Heart right ventricle (tissue), 16 donors: ENCODE data around the gene CCDC43. TPM values are rescaled to one million over a fixed set of nuclear protein-coding genes. Genes with fewer than 3 reads are reported as not detected.
"Not testable (repeated sequence)": the region's sequence is repeated elsewhere in the genome, so short reads cannot be mapped to it uniquely, and the experiment has no call there.

ENCODE experiments used
- ATAC-seq, 8 donors: fragments of 200-7000 bp; cut with Tn5 transposase; one replicate each; pipeline ENCODE4 v1.9.1; 2020; ENCODE audit warnings: mild to moderate bottlenecking in 8 of 8, moderate library complexity in 8 of 8, moderate number of reproducible peaks in 1 of 8
- DNase-seq, 2 donors: peaks; one replicate each; pipeline ENCODE4 v3.0.0-alpha.2; 2020
- H3K27ac ChIP-seq, 10 donors: fragments of 200-600 bp; sonication (generic) in 2 of 10; one replicate each; pipeline versions ENCODE4 v1.5.0 to v1.8.0; 2020 to 2022; ENCODE audit warnings: mild to moderate bottlenecking in 3 of 10
- H3K27me3 ChIP-seq, 7 donors: fragments of 200-600 bp; one replicate each; pipeline ENCODE4 v1.8.0; 2021 to 2022; ENCODE audit warnings: mild to moderate bottlenecking in 2 of 7
- H3K36me3 ChIP-seq, 9 donors: fragments of 200-600 bp; sonication (generic) in 1 of 9; one replicate each; pipeline versions ENCODE4 v1.5.0 to v1.8.0; 2020 to 2022; ENCODE audit warnings: mild to moderate bottlenecking in 2 of 9
- H3K4me1 ChIP-seq, 9 donors: fragments of 200-600 bp; sonication (generic) in 1 of 9; one replicate each; pipeline versions ENCODE4 v1.5.0 to v1.8.0; 2020 to 2022; ENCODE audit warnings: mild to moderate bottlenecking in 4 of 9
- H3K4me3 ChIP-seq, 10 donors: fragments of 200-600 bp; sonication (generic) in 2 of 10; one replicate each; pipeline versions ENCODE4 v1.5.0 to v1.8.0; 2020 to 2022; ENCODE audit warnings: mild to moderate bottlenecking in 7 of 10, moderate library complexity in 2 of 10
- H3K9me3 ChIP-seq, 11 donors: fragments of 200-600 bp in 10 of 11; sonication (generic) in 2 of 11; one replicate each; pipeline versions ENCODE4 v1.5.0 to v1.8.0; 2013 to 2022; ENCODE audit warnings: mild to moderate bottlenecking in 2 of 11, control low read depth in 1 of 11, moderate library complexity in 1 of 11
- WGBS, 2 donors: extraction: QIAGEN DNeasy Blood & Tissue Kit; methylation state at CpG; one replicate each; pipeline ENCODE4 v1.1.7; 2013; ENCODE audit warnings: inconsistent platforms in 1 of 2; 5-methylcytosine and 5-hydroxymethylcytosine counted together
- intact Hi-C, 10 donors: fragments of 100-400 bp; cut with DNase I; formaldehyde crosslinking; loops; one replicate each; pipeline versions ENCODE4 v1.11.1 to v1.14.2; 2022
- polyA plus RNA-seq, 2 donors: library from polyadenylated mRNA; stranded (reverse); fragments of 200-250 nt; gene quantifications; one replicate each; pipeline ENCODE4 v1.2.3, GENCODE V29; 2013
- total RNA-seq, 10 donors: library from RNA; stranded (reverse); fragmentation: NEBNext Ultra II Directional in 3 of 10; extraction: Animal tissue kit (Norgen Biotek cat#: 25700) in 3 of 10; gene quantifications; one replicate each; pipeline versions ENCODE4 v1.2.1 to v1.2.4, GENCODE V29; 2021 to 2023
- TF ChIP-seq, protein P1 (sequence below), 9 donors: fragments of 200-600 bp; sonication (generic) in 2 of 9; IDR thresholded peaks; one replicate each; pipeline versions ENCODE4 v1.5.0 to v1.8.0; 2021 to 2022; ENCODE audit warnings: antibody characterized with exemption in 9 of 9, mild to moderate bottlenecking in 5 of 9, moderate library complexity in 1 of 9
- donor health status: Arrhythmogenic right ventricular cardiomyopathy.
- donor health status: ischemic (EF 13 %, LVEDD 7.1; RV severe dilation, severe dysfunction).
- donor health status: healthy with polysubstance abuse.
- donor health status: DM: no; HTN: yes; CAD: no.
- donor health status: DM: no; HTN: no; CAD: no.
- donor health status: ischemic (EF 25% LVEDD 6.9; RV normal size, moderate dysfunction).
- donor health status: ischemic (EF 25% LVEDD 5.7; RV mildly dilated, moderate dysfunction).
- donor health status: healthy.
- donor health status: DM: yes; HTN: yes; CAD: no.
- donor health status: Ischemic cardiomyopathy.
- donor health status: ischemic (EF 35%, LVEDD 5.7; RV mildly dilated, moderate dysfunction).
- donor health status: nonischemic (EF 11% LVEDD 7.7; RV severe dilation, severe dysfunction).
- donor health status: DM: yes; HTN: yes; CAD: no.
- donor health status: PGD.
- donor health status: ischemic (EF 29% LVEDD 5.4; RV normal size, mild dysfunction).
- donor health status: nonischemic (EF 23%, LVEDD 6.1; RV moderate dilation, normal function).

The CCDC43 gene
- total and polyA plus RNA-seq, 12 donors, result 14.4 to 35.3 (median 28.9) TPM

GRCh38 chr17:44637066-44637465 lies 52.5 kb downstream of the CCDC43 start:
- Histone ChIP-seq H3K4me3 (no peak overlapping the region), H3K9me3 (no peaks in the 10 kb centered on the region), H3K27ac (no peak overlapping the region), H3K27me3 (peaks cover 0 to 15% (median 0%) of the 10 kb centered on the region in 7 donors), H3K4me1 (no peaks in the 10 kb centered on the region), H3K36me3 (no peaks in the 10 kb centered on the region)
- 85 to 95% methylated on average over 1 of the region's 1 CpG for whole genome bisulfite sequencing, 2 donors
- ATAC-seq (no peak), DNase-seq (no peak)
- intact Hi-C loops, result loop anchor here in 5 of 10 donors (2.0 to 5.0 kb wide), 2 partner anchors 104 to 105 kb away; no protein-coding TSS in a partner anchor
- TF ChIP-seq, protein P1, sequence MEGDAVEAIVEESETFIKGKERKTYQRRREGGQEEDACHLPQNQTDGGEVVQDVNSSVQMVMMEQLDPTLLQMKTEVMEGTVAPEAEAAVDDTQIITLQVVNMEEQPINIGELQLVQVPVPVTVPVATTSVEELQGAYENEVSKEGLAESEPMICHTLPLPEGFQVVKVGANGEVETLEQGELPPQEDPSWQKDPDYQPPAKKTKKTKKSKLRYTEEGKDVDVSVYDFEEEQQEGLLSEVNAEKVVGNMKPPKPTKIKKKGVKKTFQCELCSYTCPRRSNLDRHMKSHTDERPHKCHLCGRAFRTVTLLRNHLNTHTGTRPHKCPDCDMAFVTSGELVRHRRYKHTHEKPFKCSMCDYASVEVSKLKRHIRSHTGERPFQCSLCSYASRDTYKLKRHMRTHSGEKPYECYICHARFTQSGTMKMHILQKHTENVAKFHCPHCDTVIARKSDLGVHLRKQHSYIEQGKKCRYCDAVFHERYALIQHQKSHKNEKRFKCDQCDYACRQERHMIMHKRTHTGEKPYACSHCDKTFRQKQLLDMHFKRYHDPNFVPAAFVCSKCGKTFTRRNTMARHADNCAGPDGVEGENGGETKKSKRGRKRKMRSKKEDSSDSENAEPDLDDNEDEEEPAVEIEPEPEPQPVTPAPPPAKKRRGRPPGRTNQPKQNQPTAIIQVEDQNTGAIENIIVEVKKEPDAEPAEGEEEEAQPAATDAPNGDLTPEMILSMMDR (IDR thresholded peaks at IDR 0.05), result no peak

DNA sequence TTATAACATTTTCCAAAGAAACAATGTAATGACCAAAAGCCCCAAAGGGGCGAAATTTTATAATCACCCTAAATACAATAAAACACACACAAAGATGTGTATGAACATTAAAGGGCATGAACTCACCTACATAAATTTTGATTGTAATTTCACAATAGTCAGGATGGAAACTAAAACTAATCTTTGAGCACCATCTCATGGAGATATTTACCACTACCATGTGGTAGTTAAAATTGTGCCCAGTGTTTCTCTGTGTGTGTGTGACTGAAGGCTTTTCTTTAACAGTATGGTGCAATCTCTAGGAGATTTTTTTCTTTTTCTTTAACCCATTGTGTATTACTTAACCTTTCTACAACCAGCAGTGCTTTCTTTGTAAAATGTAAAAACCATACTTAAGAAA lies 53.0 kb downstream of the CCDC43 start:
- Histone ChIP-seq H3K9me3 (no peaks in the 10 kb centered on the region), H3K4me3 (no peak overlapping the region), H3K27ac (no peak overlapping the region), H3K4me1 (no peaks in the 10 kb centered on the region), H3K27me3 (peaks cover 0 to 15% (median 0%) of the 10 kb centered on the region in 7 donors), H3K36me3 (no peaks in the 10 kb centered on the region)
- TF ChIP-seq, protein P1 (IDR thresholded peaks at IDR 0.05), result peak in 8 of 9 donors; percentile 8 to 65 (median 52)
- ATAC-seq (peak in 3 of 8 donors; percentile 42 to 50 (median 45)), DNase-seq (no peak)
- intact Hi-C loops, result loop anchor here in 9 of 10 donors (1.0 to 5.0 kb wide), 3 partner anchors 103 to 104 kb away; no protein-coding TSS in a partner anchor
- 47 to 49% methylated on average over 1 of the region's 1 CpG for WGBS, 2 donors

DNA sequence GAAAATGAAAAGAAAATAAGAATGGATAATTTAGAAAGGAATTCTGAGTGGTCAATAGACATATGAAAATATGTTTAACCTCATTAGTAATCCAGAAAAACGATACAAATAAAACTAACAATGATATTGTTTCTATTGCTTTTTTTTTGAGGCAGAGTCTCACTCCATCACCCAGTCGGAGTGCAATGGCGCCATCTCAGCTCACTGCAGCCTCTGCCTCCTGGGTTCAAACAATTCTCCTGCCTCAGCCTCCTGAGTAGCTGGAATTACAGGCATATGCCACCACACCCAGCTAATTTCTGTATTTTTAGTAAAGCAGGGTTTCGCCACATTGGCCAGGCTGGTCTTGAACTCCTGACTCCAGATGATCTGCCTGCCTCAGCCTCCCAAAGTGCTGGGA lies 55.2 kb downstream of the CCDC43 start:
- ATAC-seq, result not testable (repeated sequence)

GRCh38 chr17:44633998-44634397 lies 55.6 kb downstream of the CCDC43 start:
- ATAC-seq (no peak), DNase-seq (no peak)
- Histone ChIP-seq H3K27me3 (peaks cover 0 to 15% (median 0%) of the 10 kb centered on the region in 7 donors), H3K4me3 (no peak overlapping the region), H3K9me3 (no peaks in the 10 kb centered on the region), H3K4me1 (no peaks in the 10 kb centered on the region), H3K27ac (no peak overlapping the region), H3K36me3 (no peaks in the 10 kb centered on the region)
- intact Hi-C loops, result loop anchor here in 1 of 10 donors (2.0 kb wide), 1 partner anchor 101 kb away; no protein-coding TSS in a partner anchor
- WGBS, 2 donors, result 75 to 78% methylated on average over 8 of the region's 8 CpGs
- TF ChIP-seq, protein P1 (IDR thresholded peaks at IDR 0.05), result no peak

More for the DNA sequence above, 55.2 kb downstream of the CCDC43 start:
- H3K4me3 ChIP-seq, H3K27ac ChIP-seq, H3K4me1 ChIP-seq, DNase-seq, H3K36me3 ChIP-seq, H3K9me3 ChIP-seq: not testable (repeated sequence)
- WGBS, 2 donors, result 70 to 78% methylated on average over 4 of the region's 4 CpGs
- intact Hi-C loops, result loop anchor here in 1 of 10 donors (2.0 kb wide), 1 partner anchor 102 kb away; no protein-coding TSS in a partner anchor
- H3K27me3 ChIP-seq, result peaks cover 0 to 15% (median 0%) of the 10 kb centered on the region in 7 donors

DNA sequence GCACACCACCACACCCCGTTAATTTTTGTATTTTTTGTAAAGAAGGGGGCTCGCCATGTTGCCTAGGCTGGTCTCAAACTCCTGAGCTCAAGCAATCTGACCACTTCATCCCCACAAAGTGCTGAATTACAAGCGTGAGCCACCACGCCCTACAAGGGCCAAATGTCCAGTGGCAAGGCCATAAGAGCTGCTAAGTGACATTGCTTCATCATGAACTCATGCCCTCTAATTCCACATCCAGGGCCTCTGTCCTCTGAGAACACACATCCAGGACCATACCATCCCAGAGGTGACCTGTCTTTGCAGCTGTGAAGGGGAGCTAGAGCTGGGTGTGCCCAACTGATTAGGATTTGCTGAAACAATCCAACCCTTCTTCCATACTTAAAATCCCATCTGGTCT lies 58.9 kb downstream of the CCDC43 start:
- 92 to 93% methylated on average over 4 of the region's 4 CpGs for WGBS, 2 donors
- intact Hi-C loops, result no loop called here
- ATAC-seq, result no peak
- Histone ChIP-seq H3K4me3 (no peak overlapping the region), H3K27me3 (peaks cover 0 to 8% (median 0%) of the 10 kb centered on the region in 7 donors), H3K4me1 (peaks cover 0 to 19% (median 4%) of the 10 kb centered on the region in 9 donors), H3K9me3 (no peaks in the 10 kb centered on the region), H3K36me3 (no peaks in the 10 kb centered on the region), H3K27ac (no peak overlapping the region)
- no peak for DNase-seq
- TF ChIP-seq, protein P1 (IDR thresholded peaks at IDR 0.05), result no peak
